Endothelial cell of hepatic sinusoid (primary cell): Measurements from ENCODE around the gene ATXN7L3B.
"Not testable (repeated sequence)": the region's sequence is repeated elsewhere in the genome, so short reads cannot be mapped to it uniquely, and the experiment has no call there.

Experiments
- in situ Hi-C: cut with HindIII; loops from 2 replicates; pipeline ENCODE4 v1.10.0; 2017; ENCODE audit warnings: low sequenced_read_pairs

ATXN7L3B gene, protein sequence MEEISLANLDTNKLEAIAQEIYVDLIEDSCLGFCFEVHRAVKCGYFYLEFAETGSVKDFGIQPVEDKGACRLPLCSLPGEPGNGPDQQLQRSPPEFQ

DNA sequence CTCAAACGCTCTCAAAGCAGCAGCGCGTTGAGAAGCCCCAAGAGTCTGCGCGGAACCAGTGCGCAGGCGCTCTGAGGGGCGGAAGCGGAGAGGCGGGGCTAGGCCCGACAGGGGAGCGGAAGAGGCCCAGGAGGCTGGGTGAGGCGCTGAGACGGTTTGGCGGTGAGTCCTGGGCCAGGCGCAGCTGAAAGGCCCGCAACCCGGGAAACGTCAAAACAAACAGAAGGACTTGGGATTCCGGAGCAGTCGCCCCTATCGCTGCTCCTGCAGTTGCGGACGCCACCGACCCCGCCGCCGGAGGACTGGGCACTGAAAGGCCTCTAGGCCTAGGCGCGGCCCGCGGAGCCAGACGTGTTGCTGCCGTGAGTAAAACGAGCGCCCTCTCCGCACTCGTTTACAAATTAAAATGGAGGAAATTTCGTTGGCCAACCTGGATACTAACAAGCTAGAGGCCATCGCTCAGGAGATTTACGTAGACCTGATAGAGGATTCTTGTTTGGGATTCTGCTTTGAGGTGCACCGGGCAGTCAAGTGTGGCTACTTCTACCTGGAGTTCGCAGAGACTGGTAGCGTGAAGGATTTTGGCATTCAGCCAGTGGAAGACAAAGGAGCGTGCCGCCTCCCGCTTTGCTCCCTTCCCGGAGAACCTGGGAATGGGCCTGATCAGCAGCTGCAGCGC, at the start of gene ATXN7L3B:
Gene ATXN7L3B, plus strand, starts transcription at position 129 of the 679 bp plus-strand sequence. Its CDS starts 278 bp downstream, at position 407.
- in situ Hi-C loops, result no loop called here

- in situ Hi-C loops, result no loop called here
Measured at GRCh38 chr12:74488134-74488533, 49.5 kb upstream of the ATXN7L3B start.

DNA sequence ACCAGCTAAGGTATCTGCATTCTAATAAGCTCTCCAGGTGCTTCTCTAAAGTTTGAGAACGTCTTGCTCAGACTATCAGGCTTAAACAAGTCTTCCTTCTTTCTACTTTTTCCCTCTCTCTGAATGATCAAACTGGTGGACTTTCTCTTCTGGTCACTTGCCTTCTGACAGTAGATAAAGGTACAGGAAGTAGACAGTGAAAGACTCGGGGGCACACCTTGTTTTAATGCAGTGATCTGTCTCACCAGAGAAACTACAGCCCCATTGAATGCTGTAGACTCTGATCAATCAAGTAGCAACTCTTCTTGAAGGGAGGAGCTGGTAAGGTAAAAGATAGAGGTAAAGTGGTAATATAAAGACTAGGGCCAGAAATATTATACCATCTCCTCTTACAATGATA, 48.1 kb upstream of the ATXN7L3B start:
- in situ Hi-C loops, result no loop called here

DNA sequence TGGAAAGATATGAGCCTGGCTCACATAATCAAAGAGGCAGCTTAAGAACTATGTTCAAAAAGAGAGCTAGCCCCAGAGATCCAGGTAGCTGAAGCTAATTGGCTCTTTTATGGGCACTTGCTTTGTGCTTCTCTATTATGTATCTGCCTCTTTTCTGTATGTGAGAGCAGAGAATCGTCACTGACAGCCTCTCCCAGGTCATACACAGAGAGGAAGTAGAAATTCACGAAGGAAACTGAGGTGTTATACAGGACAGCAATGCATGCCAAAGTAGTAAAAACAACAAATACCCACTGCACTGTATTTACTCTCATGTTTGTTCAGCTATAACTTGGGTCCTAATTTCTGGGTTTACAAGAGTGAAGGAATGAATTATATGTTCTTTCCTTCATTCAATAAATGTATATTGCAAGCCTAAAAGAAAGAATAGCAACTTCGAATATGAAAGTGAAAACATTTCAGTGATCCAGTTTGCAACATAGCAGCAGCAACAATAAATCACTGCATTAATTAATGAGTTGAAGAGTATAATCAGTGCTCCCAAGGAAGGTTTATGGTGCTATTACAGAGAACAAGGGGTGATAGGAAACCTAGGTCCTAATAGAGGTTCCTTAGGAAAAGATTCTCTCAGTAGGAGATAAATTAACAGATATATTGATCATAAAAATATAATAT, 47.1 kb upstream of the ATXN7L3B start:
- in situ Hi-C loops, result no loop called here

DNA sequence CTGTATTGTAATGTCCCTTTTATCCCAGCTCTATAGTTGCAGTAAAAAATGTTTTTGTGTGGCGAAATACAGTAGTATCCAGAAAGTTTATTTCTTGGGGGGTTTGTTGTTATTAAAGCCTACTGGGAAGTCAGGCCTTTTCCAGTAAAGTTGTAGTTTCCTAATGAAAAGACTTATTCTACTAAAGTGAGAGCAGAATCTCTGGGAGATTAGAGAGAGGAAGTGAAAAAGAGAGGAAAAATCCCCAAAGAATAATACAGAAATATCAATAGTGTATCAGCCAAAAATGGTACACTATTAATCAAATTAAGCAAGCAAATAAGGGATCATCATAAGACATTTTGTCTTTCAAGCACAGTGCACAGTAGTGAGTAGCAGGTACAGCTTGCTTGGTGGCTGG, 46.3 kb upstream of the ATXN7L3B start:
- in situ Hi-C loops, result no loop called here

DNA sequence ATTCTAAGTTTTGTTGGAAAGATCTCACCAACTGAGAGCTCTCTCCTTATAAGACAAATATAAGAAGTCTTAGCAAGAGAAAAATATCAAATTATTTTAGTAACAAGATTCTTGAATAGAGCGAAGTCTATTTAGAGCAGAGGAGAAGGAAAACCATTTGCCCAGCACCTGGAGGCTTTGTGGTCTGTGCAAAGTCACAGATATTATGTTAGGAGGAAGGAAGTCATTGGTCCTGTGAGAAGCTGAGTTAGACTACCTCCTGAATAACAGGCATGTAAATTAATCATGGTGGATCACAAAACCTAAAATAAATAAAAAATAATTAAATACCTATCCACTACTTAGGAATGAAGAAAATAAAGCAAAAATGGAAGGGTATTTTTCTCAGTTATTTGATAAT, 38.4 kb upstream of the ATXN7L3B start:
- in situ Hi-C loops, result no loop called here

GRCh38 chr12:74508873-74509657, 28.6 kb upstream of the ATXN7L3B start:
- in situ Hi-C loops, result not testable (repeated sequence)

DNA sequence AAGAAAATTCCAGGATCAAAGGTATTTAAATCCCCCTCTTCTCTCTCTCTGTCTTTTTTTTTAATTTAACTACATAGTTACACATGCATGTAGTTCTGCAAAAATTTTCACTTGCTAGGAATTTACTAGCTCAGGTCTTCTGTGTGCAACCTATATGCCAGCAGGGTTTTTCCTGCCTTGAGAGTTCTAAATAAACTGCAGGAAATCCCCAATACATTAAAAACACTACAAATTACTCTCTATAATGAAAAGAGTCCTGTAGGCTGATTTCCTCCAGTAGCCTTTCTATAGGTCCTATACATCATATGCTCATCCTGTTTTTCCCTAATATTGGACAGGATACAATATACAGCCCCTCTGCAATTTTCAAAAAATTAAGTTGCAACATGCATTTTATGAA, 27.7 kb upstream of the ATXN7L3B start:
- in situ Hi-C loops, result no loop called here

DNA sequence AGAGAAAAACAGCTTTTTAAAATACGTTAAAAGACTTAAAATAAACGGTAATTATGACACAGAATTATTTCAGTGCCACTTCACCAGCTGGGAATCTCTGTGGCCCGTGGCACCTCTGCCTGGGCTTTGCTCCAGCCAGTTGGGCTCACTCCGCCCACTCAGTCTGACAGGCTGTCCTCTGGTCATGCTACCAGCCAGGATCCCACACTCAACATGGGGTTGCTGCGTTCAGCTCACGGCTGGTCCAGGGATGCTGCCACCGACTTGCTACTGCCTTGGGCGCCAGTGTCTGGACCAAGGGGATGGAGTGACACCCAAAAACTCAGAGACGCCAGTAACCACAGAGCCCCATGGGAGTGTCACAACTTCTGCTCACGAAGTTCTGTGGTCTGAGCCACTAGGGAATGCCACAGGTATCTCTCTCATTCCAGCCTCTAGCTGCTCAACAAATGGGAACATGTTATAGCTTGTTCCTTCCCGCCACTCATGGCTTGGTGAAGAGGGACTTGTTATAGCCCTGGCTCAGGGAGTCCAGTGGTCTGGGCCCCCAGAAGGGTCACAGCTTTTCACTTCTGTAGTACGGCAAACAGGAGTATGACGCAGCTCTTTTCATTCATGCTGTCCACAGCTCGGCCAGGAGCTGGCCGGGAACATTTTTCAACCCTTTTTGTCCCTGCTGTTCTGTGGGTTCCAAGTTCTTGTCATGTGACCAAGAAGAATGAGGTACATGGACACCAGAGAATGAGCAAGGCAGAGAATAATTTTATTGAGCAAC, 23.4 kb upstream of the ATXN7L3B start:
- in situ Hi-C loops, result no loop called here

DNA sequence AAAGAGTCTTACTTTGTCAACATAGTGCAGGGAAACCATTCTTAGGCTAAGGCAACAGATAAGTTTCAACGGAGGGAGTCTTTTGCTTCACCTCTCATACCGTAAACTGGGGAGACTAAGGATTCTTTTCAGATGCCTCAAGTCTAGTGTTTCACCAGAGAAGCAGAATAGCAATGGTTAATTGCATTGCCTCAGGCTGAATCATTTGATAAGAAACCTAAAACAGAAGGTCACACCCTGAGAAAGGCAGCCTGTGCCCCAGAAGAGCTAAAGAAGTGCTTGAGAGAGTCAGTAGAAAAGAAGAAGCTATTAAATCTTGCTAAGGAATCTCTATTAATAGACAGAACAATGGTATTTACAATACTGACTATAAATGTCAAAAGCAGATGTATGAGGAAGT, 21.8 kb upstream of the ATXN7L3B start:
- in situ Hi-C loops, result no loop called here

- in situ Hi-C loops, result no loop called here
Measured at GRCh38 chr12:74526535-74526934, 11.1 kb upstream of the ATXN7L3B start.

- in situ Hi-C loops, result no loop called here
Measured at GRCh38 chr12:74527491-74527890, 10.1 kb upstream of the ATXN7L3B start.

GRCh38 chr12:74530676-74531075, 7.0 kb upstream of the ATXN7L3B start:
- in situ Hi-C loops, result no loop called here

- in situ Hi-C loops, result no loop called here
Measured at GRCh38 chr12:74535536-74535935, 2.1 kb upstream of the ATXN7L3B start.

DNA sequence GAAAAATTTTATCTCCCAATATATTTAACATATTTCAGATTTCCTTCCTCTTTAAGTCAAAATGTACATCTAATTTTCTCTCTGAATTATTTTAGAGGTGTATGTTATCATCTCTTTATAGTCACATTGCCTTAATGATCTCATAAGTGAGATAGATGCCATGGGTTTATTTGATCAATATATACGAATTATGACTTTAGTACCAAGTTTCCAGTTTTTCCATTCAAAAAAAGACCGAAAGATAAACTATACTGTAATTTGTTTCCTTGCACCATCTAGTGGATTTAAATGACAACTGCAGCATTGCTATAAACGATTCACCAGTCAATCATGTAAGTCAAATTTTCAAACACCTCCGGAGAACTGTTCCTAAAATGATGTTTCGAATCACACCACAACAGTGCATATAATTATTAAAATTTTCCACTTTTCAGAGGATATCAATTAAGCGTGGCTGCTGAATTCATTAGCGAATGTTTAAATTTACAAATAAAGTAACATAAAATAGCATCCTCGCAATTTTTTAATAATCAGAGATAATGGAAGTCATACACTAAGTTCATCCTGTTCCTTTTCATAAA, 419 bp upstream of the ATXN7L3B start:
- in situ Hi-C loops, result no loop called here

- in situ Hi-C loops, result no loop called here
Measured at GRCh38 chr12:74538491-74539258, 1.0 kb downstream of the ATXN7L3B start.

- in situ Hi-C loops, result no loop called here
Measured at GRCh38 chr12:74539261-74539660, 1.6 kb downstream of the ATXN7L3B start.

DNA sequence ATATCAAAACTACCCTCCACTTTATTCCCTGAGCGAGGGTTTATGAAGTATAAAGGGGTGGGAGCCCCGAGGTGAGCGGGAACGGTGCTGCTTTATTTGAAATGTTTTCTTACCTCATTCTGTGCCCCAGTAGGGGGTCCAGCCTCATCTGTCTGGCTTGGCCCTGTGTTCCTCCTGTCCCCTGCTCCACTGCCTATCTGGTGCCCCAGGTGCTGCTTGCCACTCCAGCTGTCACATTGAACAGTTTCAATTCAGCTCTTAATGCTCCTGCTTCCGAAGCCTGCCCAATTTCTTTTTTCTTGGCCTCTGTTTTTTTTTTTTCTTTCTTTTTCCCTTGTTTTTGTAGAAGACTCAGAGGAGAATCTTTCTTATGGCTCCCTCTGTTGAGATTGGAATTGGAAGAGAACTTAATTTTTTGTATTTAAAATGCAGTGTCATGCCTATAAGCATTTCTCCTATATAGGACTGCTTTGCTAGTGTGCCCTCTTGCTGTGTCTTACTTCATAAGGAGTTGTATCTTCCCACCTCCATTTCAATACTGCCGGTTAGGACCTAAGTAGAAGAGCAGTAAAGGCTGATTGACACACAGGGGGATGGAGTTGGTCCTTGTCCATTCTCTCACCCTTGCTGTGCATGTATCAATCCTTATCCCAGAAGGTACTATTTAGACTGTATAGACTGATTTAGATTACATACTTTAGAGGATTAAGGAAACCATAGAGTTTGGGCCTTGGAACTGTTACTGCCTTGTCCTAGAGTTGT, 2.3 kb downstream of the ATXN7L3B start:
- in situ Hi-C loops, result no loop called here

DNA sequence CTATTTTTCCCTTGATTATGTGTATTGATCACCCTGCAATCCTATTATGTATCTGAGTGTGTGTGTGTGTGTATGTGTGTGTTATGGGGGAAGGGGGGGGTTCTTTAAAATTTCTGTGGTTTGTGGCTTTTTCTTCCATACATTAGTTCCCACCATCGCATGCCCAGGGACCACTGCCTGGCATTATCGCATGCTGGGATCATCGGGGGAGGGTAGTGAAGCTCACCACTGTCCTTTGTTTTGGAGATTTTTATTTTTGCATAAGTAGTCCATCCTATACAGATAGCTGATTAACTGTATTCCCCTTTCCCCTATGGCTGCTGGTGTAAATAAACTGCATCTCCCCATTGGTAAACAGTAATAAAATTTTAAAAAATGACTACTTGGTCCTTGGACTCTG, 3.4 kb downstream of the ATXN7L3B start:
- in situ Hi-C loops, result no loop called here
